ENCODE results near the gene SLC43A2. TPM values are rescaled to one million over a fixed set of nuclear protein-coding genes. Genes with fewer than 3 reads are reported as not detected.
A peak's percentile ranks its signal among the peaks of the same experiment; 100 is the strongest.

The SLC43A2 gene
- total and polyA plus RNA-seq, 2 experiments from 2014 or later: 2.5 to 5.3 TPM

DNA sequence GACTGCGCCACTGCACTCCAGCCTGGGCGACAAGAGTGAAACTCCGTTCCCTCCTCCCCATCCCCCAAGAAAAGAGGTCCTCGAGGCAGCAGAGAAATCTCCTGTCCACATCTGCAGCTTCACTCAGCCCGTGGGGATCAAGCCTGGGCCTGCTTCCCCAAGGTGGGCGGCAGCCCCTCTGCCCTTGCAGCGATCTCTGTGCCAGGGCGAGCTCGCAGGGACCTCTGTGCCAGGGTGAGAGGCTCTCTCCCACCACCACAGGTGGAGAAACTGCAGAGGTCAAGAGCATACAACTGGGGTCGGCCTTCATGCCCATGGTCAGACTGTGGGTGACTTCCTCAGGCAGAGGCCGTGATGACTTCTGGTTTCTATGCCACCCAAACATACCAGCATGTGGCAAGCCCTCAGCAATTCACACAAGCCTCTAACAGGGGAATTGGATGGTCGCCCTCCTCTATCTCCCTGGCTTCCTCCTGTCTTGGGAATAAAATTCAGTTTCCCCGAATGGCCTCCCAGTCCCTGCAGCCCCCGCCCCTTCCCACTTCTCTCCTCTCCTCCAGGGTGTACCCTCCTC, 5.5 kb downstream of the SLC43A2 start:
- no peak overlapping the region for H3K27ac ChIP-seq
- no peaks in the 10 kb centered on the region for H3K36me3 ChIP-seq
- TF ChIP-seq, protein P1, sequence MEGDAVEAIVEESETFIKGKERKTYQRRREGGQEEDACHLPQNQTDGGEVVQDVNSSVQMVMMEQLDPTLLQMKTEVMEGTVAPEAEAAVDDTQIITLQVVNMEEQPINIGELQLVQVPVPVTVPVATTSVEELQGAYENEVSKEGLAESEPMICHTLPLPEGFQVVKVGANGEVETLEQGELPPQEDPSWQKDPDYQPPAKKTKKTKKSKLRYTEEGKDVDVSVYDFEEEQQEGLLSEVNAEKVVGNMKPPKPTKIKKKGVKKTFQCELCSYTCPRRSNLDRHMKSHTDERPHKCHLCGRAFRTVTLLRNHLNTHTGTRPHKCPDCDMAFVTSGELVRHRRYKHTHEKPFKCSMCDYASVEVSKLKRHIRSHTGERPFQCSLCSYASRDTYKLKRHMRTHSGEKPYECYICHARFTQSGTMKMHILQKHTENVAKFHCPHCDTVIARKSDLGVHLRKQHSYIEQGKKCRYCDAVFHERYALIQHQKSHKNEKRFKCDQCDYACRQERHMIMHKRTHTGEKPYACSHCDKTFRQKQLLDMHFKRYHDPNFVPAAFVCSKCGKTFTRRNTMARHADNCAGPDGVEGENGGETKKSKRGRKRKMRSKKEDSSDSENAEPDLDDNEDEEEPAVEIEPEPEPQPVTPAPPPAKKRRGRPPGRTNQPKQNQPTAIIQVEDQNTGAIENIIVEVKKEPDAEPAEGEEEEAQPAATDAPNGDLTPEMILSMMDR (IDR thresholded peaks at IDR 0.05; ENCODE audit: low read depth, low read length): no peak
- H3K4me3 ChIP-seq: no peak overlapping the region
- DNase-seq (ENCODE audit: low read depth in 1 of 2, low spot score in 1 of 2): no peak
- no peaks in the 10 kb centered on the region for H3K4me1 ChIP-seq (ENCODE audit: low read depth)
- H3K9me3 ChIP-seq (ENCODE audit: low read depth): no peaks in the 10 kb centered on the region
- H3K27me3 ChIP-seq: no peaks in the 10 kb centered on the region

DNA sequence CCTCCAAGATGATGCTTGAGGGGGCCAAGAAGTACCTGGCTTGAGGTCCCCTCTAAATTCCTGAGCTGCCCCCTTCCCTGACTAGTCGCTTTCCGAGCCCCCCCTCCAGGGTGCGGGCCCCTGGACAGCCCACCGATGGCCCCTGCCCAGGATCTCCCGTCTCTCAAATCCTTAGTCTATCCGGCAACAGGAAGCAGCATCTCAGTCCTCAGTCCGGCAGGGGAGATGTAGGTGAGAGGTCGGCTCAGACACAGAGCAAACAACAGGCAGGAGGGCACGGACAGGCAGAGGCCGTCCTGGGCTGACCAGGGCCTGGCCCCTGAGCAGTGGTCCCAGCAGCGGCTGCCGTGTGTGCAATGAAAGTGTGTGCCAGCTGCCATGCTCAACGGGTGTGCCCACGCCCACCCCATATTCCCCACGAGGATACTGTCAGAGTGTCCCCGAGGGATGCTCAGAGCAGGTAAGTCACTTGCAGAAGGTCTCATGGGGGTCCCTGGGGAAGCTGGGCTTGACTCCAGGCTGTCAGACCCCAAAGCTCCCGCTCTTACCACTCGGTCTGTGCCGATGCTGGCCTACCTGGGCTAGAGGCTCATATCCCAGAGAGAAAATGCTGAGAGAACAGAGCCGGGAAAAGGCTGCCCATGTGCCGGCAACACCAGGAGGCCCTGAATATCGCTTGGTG, 7.2 kb downstream of the SLC43A2 start:
- no peak for DNase-seq (ENCODE audit: low read depth in 1 of 2, low spot score in 1 of 2)
- Histone ChIP-seq H3K36me3 (no peaks in the 10 kb centered on the region), H3K4me3 (no peak overlapping the region), H3K27ac (no peak overlapping the region), H3K27me3 (no peaks in the 10 kb centered on the region), H3K9me3 (ENCODE audit: low read depth) (no peaks in the 10 kb centered on the region), H3K4me1 (ENCODE audit: low read depth) (no peaks in the 10 kb centered on the region)
- TF ChIP-seq, protein P1 (IDR thresholded peaks at IDR 0.05; ENCODE audit: low read depth, low read length): no peak

- Histone ChIP-seq H3K36me3 (no peaks in the 10 kb centered on the region), H3K27ac (no peak overlapping the region), H3K27me3 (no peaks in the 10 kb centered on the region), H3K4me3 (no peak overlapping the region), H3K4me1 (ENCODE audit: low read depth) (no peaks in the 10 kb centered on the region), H3K9me3 (ENCODE audit: low read depth) (no peaks in the 10 kb centered on the region)
- TF ChIP-seq, protein P1 (IDR thresholded peaks at IDR 0.05; ENCODE audit: low read depth, low read length): no peak
- DNase-seq (ENCODE audit: low read depth in 1 of 2, low spot score in 1 of 2): no peak
Observed at GRCh38 chr17:1620486-1620885, 8.1 kb downstream of the SLC43A2 start.

GRCh38 chr17:1617620-1618174, 10.9 kb downstream of the SLC43A2 start:
- H3K27ac ChIP-seq: no peak overlapping the region
- H3K4me3 ChIP-seq: no peak overlapping the region
- H3K4me1 ChIP-seq (ENCODE audit: low read depth): no peaks in the 10 kb centered on the region
- no peaks in the 10 kb centered on the region for H3K9me3 ChIP-seq (ENCODE audit: low read depth)
- TF ChIP-seq, protein P1 (IDR thresholded peaks at IDR 0.05; ENCODE audit: low read depth, low read length): no peak
- H3K36me3 ChIP-seq: no peaks in the 10 kb centered on the region
- DNase-seq (ENCODE audit: low read depth in 1 of 2, low spot score in 1 of 2): peak in 1 of 2 donors; percentile 89
- H3K27me3 ChIP-seq: no peaks in the 10 kb centered on the region

DNA sequence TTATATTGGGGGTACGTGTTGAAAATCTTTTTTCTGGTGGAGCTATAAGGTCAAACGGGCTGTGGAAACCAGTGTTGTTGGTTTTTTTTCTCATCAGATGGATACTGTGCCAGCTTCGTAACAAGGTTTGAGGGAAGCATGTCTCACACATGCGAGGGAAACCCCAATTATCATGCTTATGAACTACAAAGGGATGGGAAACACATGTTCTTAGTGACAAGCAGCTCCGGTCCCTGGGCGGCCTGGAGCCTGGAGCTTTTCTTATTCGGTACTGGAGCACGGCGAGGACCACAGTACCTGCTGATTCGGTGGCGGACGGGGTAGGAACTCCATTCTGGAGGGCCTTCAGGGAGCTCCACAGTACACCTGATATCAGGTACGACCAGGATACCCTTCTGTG, 12.5 kb downstream of the SLC43A2 start:
- H3K27me3 ChIP-seq: no peaks in the 10 kb centered on the region
- H3K36me3 ChIP-seq: no peaks in the 10 kb centered on the region
- no peak overlapping the region for H3K4me3 ChIP-seq
- no peaks in the 10 kb centered on the region for H3K4me1 ChIP-seq (ENCODE audit: low read depth)
- no peak overlapping the region for H3K27ac ChIP-seq
- TF ChIP-seq, protein P1 (IDR thresholded peaks at IDR 0.05; ENCODE audit: low read depth, low read length): no peak
- no peaks in the 10 kb centered on the region for H3K9me3 ChIP-seq (ENCODE audit: low read depth)
- DNase-seq (ENCODE audit: low read depth in 1 of 2, low spot score in 1 of 2): no peak
